Spleen (tissue), 7 donors: ENCODE data around the gene HOXC13.

Source experiments
- CTCF ChIP-seq, 11 experiments: fragments of 200-600 bp in 7 of 11; fragments of 450-650 bp in 4 of 11; sonication (generic) in 4 of 11; IDR thresholded peaks in 8 of 11; conservative IDR thresholded peaks in 3 of 11; 1 replicate in 7 of 11; 2 replicates in 4 of 11; pipeline versions ENCODE4 v1.4.0 to v1.8.0; 2016 to 2021; ENCODE audit warnings: antibody characterized with exemption in 11 of 11, inconsistent platforms in 4 of 11, mild to moderate bottlenecking in 1 of 11
- POLR2A ChIP-seq, 3 donors: fragments of 450-650 bp; IDR thresholded peaks; one replicate each; pipeline ENCODE4 v1.5.1; 2017; ENCODE audit warnings: antibody characterized with exemption in 3 of 3, mild to moderate bottlenecking in 1 of 3
- donor health status: DM: no; HTN: no; CAD: no; lungs with moderate emphysema.
- donor health status: DM: no; HTN: no; CAD: no.
- donor health status: DM: no; HTN: no; CAD: no.

- TF ChIP-seq CTCF (IDR thresholded peaks at IDR 0.05 in 8 of 11, conservative IDR thresholded peaks at IDR 0.05 in 3 of 11): no peak
- TF ChIP-seq POLR2A (IDR thresholded peaks at IDR 0.05): no peak
Observed at GRCh38 chr12:53983950-53984572, 45.4 kb downstream of the HOXC13 start.
